GM18526 (cell line): ENCODE results near the gene SNX9.

Experiments
- POLR2A ChIP-seq: IDR thresholded peaks from 3 replicates; pipeline ENCODE4 v1.6.1; 2011; ENCODE audit not compliant: insufficient read length; ENCODE audit errors: extremely low read depth

SNX9 gene

DNA sequence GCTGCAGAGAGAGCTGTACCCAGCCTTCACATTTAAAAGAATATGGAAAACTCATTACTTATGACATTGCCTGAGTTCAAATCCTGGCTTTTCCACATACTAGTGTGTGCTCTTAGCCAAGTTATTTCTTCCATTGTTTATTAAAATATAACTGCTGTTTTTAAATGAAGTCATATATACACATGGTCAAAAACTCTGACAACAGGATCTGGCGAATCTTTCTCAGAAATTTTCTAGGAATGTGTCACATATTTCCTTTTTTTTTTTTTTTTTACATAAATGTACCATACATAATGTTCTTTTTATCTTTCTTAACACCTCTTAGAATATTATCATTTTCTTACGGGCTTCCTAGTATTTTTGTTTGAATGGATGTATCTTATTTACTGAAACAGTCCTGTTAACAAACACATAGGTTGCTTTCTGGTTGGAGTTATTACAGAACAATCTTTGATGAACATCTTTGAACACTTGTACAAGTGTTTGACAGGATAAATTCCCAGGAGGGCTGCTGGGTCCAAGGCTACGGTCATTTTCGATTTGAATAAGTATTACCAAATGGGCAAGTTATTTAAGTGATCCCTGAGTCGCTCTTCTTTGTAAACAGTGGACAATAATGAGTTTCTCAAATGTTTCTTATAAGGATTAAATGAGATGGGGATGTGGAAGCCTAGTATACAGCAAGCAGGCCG is 1.6 kb upstream of the SNX9 start:
- no peak for TF ChIP-seq POLR2A

DNA sequence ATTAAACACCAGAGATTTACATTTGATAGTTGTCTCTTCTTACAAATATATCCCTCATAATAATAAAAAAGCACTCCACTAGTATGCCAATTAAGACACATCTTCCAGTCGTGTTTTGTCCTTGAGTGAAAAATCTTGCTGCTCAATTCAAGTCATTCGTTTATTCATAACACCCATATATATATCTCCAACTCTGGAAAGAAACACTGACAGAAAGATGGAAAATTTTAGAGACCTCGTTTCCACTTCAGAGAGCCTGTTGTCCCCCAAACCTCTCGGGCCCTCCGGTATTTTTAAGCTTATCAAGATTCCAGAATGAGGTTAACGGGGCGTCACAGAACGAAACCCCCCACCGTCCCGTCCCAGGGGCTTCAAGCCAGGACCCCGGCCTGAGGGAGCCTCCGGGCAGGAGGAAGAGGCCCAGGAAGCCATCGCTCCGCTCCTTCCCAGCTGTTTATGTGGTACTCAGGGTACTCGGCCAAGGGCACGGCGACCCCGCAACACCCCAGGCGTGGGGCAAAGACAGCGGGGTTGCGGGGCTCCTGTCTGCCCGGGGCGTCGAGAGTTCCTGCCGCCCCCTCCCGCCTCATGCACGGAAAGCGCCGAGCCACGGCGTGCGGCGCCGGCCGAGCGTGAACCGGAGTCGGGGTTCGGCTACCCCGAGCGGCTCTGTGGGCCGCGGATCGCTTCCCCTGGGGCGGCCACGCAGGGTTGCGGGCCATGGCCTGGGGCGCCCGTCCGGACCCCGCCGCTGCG is 623 bp upstream of the SNX9 start:
- TF ChIP-seq POLR2A, result no peak

DNA sequence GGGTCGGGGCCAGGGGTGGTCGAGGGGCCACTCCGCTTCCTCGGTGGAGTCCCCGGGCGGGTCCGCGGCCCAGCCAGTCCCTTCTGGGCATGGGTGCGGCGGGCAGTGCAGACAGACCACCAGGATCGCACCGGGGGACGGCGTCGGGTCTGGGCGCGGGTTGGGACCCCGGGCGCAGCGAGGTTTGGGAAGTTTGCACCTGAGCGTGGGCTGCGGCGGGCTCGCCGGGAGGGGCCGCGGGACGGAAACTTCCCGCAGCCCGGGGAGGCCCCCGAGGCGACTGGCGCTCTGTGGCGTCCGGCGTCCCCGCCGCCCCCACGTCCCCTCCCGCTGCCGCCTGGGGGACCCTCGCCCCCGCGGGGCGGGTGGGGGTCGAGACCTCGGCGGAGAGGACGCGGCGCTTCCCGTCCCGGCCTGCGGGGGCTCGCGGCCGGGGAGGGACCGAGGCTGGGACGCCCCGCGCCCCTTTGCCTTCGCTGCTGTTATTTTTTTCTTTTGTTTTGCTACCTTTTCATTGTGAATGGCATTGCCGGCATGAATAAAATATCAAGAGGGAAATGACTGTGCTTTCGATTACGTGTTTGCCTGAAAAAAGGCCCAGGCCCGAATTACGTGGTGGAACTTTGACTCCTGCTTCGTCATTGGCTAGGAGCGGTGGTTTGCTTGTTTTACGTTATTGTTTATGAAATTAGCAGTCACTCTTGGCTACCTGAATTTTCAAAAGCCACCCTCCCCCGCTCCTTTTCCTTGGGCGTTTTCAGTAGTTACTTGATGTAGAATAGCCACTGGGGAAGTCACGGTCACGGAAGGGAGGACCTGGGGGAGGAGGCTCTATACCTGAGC is 703 bp downstream of the SNX9 start:
- TF ChIP-seq POLR2A, result no peak

DNA sequence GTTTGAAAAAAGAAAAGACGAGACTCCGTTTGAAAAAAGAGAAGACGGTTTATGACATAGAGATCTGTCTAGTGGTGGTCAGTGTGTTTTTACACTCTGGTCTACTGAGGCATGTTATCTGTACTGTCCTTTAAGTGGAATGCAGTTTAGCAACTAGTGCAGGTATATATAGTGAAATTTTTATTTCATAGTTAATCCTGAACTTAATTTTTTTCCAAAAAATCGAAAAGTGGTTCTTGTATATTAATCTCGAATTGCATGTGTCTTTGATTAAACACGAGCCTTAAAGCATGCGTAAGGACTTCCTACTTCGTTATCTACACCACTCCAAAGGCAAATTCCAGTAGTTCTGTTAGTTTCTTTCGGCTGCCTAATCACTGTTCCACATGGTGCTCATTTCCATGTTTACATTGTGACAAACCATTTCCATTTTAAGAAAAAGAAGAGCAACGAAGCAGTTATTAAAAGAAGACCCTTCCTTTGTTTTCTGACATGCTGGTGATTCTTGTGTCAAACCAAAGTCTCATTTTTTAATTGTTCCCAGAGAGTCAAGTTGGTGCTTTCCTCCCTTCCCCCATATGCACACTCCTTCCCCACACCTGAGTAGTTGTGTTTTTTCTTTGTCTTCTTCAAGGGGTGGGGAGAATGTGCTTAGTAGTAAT is 2.3 kb downstream of the SNX9 start:
- no peak for TF ChIP-seq POLR2A

DNA sequence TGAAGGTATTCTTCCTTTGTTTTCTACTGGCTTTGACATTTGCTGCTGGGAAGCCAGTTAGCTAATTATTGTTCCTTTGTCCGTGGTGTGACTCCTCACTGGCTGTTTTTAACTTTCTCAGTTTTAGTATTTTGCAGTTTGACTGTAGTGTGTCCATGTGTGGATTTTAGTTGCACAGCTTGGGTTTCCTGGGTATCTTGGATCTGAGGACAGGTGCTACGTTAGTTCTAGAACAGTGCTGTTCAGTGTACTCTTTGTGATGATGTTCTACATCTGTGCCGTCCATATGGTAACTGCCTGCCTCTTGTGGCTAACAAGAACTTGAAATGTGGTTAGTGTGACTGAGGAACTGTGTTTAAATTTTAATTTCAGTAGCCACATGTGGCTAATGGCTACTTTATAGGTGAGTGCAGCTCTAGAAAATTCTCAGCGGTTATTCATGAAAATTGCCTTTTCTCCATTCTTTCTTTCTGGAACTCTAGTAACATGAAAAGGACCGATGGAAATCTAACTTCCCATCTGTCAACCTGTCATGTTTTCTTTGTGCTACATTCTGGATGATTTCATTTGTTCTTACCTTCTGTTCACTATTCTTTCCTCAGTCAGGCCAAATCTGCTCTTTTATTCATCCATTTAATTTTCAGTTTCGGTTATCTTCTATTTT is 7.4 kb downstream of the SNX9 start:
- no peak for TF ChIP-seq POLR2A

DNA sequence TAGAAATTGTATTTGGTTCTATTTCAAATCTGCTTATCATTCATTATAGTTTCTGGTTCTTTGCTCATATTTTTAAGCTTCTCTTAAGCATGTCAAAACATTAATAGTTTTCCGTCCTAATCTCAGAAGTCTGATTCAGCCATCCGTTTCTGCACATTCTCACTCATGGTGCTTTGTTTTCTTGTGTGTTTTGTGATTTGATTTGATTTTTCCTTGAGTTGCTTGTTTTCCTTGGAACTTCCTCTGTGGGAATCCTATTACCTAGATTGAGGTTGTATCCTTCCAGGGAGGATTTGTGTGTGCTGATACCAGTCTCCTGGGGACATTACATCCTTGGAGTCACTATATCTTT is 7.9 kb downstream of the SNX9 start:
- no peak for TF ChIP-seq POLR2A

DNA sequence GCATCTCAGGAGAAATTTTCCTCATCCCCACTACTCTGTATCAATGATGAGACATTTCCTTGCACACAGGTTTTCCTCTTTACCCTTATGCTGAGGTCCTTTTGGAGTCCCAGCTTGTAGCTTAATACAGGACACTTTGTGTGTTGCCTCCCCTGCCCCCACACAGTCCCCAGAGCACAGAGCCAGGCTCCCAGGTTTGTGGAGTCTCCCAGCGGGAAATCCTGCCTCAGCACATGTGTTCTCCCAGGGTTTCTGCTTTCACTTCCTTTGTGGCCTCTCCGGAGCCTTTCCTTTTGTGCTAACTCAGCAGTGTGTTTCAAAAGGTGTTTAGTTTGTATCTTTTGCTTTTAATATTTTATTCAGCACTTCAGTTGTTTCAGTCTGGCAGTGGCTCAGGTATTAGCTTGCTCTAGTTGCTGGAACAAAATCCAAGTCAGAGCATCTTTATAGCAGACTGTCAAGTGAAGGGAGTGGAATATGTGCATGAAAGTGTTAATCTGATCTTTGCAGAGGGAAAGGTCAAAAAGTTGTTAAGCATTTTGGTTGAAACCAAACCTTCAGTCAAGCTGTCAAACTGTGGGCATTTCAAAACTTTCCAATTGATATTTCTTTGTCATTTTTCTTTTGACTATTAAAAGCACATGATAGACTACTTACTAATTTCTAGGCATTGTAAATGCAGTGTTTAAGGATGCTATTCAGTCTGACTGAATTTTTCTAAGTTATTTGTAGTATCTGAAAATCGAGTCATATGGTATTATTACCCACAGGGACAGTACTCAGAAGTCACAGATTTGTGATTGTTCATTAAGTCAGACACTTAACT is 8.6 kb downstream of the SNX9 start:
- no peak for TF ChIP-seq POLR2A

DNA sequence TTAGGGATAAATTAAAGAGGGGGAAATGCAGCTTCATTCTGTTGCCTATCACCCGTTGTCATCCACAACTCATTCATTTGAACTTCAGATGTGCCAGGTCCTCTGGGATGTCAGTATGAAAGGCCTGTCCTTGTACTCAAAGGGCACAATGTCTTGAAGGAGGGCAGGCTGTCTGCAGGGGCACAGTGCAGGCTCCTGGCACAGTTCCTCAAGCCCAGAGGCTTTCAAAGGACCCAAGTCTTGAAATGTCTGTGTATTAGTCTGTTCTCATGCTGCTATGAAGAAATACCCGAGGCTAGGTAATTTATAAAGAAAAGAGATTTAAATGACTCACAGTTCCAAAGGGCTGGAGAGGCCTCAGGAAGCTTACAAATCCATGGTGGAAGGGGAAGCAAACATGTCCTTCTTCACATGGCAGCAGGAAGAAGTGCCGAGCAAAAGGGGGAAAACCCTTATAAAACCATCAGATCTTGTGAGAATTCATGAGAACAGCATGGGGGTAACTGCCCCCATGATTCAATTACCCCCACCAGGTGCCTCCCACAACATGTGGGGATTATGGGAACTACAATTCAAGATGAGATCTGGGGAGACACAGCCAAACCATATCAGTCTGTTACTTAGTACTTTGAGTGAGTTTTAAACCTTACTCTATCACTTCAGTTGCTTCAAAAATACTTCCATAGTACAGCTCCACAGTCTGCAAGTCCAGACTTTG is 9.4 kb downstream of the SNX9 start:
- no peak for TF ChIP-seq POLR2A

DNA sequence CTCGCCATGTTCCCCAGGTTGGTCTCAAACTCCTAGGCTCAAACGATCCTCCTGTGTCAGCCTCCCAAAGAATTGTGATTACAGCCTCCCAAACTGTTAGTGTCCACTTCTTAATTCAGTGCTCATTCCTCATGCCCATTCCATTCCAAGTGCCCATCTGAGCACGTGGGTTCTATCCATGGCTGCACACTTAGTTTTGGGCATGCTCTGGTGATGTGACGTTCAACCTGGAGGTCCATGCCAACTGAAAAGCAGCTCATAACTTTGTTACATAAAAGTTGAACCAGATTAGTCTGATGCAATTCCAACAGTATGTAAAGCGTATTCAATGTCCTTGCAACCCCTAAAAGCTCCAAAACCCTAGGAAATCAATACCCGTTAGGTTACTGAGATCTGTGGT is 11.5 kb downstream of the SNX9 start:
- TF ChIP-seq POLR2A, result no peak

DNA sequence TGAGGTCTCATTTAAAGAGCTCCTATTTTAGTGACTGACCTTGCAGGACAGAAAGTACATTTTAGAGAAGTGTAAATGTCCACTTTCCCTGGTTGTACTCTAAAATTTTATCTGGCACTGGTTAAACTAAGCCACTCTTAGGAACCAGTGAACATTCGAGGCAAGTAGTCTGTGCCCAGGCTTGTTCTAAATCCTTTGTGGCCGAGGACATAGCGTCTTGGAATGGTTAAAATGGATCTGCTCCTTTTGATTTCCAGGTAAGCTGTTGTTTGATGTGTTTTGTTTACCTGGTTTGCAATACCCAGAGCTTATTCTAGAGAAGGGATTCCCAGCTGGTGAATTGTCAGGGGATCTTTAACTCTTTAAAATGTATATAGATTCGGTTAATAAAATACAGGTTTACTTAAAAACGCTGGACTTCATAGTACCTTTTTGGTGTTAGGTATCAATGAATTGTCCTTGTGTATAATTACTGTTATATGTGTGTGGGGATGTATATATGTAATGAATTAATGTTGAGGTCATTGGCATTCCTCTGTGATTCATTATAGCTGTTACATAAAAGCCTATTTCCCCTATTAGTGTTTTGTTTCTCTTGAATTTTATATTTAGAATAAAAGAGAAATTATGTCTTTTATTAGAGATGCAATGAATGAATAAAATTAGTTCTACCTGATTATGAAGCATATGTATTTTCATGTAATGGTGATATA is 15.8 kb downstream of the SNX9 start:
- no peak for TF ChIP-seq POLR2A

DNA sequence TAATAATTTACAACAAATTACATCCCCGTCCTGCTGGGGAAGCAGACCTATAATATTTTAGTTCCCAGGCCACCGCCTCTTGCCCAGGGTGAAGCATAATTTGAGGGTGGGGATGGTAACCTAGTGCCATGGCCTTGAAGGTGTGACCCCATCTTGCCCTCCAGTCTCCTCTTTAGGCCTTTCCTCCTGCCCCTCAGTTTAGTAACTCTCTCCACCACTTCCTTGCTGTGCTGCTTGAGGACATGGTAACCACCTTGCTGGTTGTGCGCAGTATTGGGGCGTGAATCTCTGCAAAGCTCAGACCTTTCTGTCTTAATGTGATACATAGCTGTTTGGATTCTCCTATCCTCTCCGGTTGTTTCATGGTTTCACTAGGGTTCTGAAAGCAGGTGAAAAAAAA is 16.6 kb downstream of the SNX9 start:
- TF ChIP-seq POLR2A, result no peak

DNA sequence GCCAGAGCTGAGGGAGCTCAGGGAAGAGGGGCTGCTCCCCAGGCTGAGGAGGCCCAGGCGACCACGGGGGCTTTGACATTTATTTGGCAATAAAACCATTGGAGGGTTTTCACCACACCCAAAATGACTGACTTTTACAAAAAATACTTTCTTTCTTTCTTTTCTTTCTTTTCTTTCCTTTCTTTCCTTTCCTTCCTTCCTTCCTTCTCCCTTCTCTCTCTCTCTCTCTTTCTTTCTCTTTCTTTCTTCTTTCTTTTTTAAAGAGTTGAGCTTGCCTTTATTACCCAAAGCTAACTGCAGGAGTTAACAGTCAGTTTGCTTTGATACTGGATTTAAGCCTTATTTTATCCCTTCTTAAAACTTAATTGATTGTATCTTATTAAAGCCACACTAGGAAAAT is 17.2 kb downstream of the SNX9 start:
- no peak for TF ChIP-seq POLR2A

DNA sequence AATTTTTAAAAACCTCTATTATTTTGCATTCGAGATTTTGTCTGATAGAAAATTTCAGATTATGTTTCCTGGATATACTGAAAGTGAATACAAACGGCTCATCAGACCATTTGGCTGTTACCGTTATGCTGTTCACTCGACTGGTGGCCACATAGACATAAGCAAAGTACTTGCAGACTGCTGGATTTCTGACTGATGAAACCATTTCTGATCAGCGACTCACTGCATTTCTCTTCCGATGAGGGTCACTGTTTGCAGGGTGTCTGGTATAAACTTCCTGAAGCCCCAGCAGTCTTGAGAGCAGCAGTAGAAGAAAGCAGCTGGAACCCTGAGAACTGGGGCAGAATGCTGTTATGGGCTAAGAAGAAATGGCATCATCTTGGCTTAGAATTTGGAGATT is 17.7 kb downstream of the SNX9 start:
- no peak for TF ChIP-seq POLR2A
